NB4 (cell line): ENCODE results near the gene CCDC122.

Experiments
- CTCF ChIP-seq: IDR thresholded peaks from one replicate; pipeline ENCODE4 v1.5.1; 2012; ENCODE audit warnings: low read depth, low read length
- MAX ChIP-seq: IDR thresholded peaks from 2 replicates; pipeline ENCODE4 v1.6.1; 2011; ENCODE audit warnings: low read depth, low read length
- POLR2A ChIP-seq: IDR thresholded peaks from 2 replicates; pipeline ENCODE4 v1.6.1; 2011; ENCODE audit warnings: mild to moderate bottlenecking; ENCODE audit not compliant: insufficient read length; ENCODE audit errors: extremely low read depth

- no peak for TF ChIP-seq CTCF
- no peak for TF ChIP-seq MAX
- no peak for TF ChIP-seq POLR2A
Observed at GRCh38 chr13:43786766-43787517, 92.6 kb downstream of the CCDC122 start, which contains the start of gene ENOX1.
